ENCODE measurements around the gene PPP3CA.

DNA sequence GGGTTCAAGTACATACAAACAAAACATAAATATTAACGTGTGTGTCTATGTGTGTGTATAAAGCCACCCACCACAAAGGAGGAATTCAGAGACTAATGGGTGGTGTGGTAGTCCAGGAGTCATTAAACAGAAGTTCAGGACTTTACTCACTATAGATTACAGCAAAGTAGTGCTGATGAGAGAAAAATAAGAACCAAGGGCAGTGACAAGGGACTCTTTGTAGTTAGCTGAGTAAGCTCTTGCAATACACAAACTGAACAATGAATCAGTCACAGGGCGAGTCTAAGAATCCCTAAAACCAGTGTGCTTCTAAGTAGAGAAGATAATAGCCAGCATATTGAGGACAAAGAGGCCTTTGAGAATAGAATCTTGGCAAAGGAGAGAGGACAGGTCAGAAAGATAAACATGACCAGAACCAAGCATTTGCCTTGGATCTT lies 232.4 kb downstream of the PPP3CA start:
- TF ChIP-seq, protein P1, sequence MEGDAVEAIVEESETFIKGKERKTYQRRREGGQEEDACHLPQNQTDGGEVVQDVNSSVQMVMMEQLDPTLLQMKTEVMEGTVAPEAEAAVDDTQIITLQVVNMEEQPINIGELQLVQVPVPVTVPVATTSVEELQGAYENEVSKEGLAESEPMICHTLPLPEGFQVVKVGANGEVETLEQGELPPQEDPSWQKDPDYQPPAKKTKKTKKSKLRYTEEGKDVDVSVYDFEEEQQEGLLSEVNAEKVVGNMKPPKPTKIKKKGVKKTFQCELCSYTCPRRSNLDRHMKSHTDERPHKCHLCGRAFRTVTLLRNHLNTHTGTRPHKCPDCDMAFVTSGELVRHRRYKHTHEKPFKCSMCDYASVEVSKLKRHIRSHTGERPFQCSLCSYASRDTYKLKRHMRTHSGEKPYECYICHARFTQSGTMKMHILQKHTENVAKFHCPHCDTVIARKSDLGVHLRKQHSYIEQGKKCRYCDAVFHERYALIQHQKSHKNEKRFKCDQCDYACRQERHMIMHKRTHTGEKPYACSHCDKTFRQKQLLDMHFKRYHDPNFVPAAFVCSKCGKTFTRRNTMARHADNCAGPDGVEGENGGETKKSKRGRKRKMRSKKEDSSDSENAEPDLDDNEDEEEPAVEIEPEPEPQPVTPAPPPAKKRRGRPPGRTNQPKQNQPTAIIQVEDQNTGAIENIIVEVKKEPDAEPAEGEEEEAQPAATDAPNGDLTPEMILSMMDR (conservative IDR thresholded peaks at IDR 0.05 in 1 of 2, IDR thresholded peaks at IDR 0.05 in 1 of 2; ENCODE audit: low read depth in 1 of 2, low read length in 2 of 2) = no peak
- no peak for TF ChIP-seq EZH2 (IDR thresholded peaks at IDR 0.05; ENCODE audit: low read length, missing control alignments)
